Stimulated activated CD8-positive, alpha-beta memory T cell treated with anti-CD3 and anti-CD28 coated beads, Interleukin-2, amount 100 ng/mL, for 1 hour (primary cell): ENCODE measurements around the gene PHF20.
A peak's percentile ranks its signal among the peaks of the same experiment; 100 is the strongest.
"Not testable (repeated sequence)": the region's sequence is repeated elsewhere in the genome, so short reads cannot be mapped to it uniquely, and the experiment has no call there.

Experiments
- DNase-seq, 2 donors: peaks; one replicate each; pipeline ENCODE4 v3.0.0-alpha.2; 2020; ENCODE audit warnings: low read depth in 2 of 2

Gene PHF20

DNA sequence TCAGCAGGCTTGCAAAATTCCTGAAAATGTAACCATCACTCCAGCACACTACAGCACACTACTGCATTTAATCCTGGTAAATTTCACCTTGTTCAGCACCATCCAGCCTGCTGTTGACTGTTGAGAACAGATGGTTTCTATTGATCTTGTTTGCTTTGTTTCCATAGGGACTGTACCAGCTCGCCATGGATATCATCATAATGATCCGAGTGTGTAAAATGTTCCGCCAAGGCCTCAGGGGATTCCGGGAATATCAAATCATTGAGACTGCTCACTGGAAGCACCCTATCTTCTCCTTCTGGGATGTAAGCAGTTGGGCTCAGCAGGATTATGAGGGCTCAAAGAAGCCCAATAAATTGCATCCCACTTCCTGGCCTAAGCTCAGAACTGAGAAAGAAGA is 200.6 kb downstream of the PHF20 start:
- DNase-seq, result no peak

DNA sequence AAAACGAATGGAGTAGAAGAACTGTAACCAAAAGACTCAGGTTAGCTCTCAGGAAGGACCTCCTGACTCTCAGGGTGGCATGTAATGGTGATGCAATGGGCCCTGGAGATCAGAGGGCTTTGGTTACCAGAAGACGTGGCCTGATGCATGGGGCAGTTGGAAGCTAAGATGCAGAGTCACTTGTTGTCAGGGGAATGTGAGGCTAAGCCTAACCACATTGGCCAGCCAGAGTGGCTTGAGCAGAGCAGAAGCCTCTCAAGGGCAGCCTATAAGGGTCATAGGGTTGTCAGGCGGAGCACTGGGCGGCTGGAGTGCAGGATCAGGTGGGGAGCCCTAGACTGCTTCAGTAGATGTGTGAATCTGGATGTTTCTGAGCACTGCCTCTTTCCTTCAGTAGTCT is 202.4 kb downstream of the PHF20 start:
- no peak for DNase-seq

DNA sequence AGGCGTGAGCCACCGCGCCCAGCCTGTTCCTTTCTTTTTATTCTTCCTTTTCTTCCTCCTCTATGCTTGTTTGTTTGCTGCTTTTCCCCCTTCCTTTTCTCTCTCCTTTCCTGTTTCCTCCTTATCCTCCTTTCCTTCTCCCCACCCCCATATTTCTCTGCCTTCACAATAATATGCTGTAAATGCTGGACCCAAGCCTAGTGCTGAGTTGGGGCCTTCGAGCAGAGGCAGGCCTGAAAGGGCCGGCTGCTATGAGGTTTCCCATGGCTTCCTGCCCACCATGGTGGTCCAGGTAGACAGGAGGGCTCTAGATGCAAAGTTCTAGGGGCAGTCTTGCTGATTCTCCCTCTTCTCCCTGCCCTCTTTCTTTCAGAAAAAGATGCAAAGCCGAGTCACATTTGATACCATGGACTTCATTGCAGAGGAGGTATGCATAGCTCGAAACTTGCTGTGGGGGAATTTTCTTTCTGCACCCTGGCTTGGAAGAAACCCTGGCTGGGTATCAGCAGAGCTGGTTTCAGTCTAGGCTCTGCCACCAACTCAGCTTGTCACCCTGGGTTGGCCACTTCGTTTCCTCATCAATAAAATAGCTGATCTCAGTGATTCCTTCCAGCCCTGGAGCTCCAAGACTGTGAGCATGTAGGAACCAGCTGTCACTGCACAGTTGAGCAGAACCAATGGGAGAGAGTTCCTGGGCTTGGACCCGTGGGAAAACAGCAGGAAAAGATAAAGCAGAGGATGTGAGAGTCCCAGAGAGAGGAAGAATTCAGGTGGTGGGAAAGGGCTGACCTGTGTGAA is 204.0 kb downstream of the PHF20 start:
- no peak for DNase-seq

DNA sequence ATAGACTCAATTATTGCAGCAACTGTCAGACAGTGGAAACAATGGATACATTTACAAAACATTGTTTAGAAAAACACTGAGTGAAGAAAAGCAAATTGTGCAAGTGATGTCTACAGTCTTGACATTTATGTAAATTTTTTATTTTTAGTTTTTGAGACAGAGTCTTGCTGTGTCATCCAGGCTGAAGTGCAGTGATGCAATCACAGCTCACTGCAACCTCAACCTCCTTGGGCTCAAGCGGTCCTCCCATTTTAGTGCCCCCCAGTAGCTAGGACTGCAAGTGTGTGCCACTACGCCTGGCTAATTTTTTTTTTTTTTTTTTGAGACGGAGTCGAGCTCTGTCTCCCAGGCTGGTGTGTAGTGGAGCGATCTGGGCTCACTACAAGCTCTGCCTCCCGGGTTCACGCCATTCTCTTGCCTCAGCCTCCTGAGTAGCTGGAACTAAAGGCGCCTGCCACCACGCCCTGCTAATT is 206.3 kb downstream of the PHF20 start:
- no peak for DNase-seq

DNA sequence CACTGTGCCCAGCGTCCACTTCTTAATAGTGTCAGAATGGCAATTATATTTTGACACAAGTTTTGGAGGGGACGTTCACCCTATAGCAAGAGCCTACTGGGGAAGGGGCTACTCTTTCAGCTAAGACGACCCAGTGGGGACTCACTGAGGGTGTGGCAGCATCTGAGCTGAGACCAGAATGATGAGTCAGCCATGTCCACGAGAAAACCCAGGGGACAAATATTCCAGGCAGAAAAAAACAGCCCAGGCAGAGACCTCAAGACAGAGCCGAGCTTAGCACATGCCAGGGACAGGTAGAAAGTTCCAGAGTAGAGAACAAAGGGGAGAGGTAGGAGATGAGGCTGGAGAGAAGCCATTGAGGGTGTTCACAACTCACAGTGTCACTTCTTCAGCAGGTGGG is 207.7 kb downstream of the PHF20 start:
- no peak for DNase-seq

DNA sequence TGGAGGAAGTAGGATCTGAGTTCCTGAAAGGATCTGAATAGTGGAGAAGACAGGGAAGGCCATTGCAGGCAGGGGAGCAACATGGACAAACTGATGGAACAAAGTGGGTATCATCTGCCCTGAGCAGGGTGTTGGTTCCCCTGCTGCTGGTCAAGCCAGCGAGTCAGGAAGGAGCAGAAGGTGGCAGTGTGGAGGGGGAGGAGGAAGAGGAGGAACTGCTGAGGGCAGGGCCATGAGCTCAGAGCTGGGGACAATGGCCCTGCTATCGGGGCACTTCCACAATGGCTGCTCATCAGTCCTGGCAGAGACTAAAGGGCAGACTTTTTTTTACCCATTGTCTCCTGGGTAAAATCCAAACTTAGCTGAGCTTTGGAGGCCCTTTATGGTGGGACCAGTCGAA is 210.2 kb downstream of the PHF20 start:
- no peak for DNase-seq

- no peak for DNase-seq
Observed at GRCh38 chr20:35984382-35984781, 212.6 kb downstream of the PHF20 start.

DNA sequence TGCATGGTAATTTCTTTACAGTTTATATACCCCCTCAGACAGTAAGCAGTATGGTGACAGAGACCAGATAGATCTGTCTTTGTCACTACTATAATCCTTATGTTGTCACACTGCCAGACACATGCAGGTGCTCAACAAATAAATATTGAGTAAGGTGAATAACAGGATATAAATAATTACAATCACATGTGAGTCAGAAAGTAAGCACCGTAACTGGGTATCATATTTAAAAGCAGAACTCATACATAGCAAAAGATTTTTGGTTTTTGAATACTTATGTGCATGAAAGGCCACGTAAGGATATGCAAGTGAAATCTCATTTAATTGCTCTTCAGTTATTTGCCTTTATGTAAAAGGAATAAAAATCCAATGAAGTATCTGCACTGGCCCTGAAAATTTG is 214.0 kb downstream of the PHF20 start:
- DNase-seq, result no peak

- no peak for DNase-seq
Observed at GRCh38 chr20:35988910-35989463, 217.2 kb downstream of the PHF20 start.

DNA sequence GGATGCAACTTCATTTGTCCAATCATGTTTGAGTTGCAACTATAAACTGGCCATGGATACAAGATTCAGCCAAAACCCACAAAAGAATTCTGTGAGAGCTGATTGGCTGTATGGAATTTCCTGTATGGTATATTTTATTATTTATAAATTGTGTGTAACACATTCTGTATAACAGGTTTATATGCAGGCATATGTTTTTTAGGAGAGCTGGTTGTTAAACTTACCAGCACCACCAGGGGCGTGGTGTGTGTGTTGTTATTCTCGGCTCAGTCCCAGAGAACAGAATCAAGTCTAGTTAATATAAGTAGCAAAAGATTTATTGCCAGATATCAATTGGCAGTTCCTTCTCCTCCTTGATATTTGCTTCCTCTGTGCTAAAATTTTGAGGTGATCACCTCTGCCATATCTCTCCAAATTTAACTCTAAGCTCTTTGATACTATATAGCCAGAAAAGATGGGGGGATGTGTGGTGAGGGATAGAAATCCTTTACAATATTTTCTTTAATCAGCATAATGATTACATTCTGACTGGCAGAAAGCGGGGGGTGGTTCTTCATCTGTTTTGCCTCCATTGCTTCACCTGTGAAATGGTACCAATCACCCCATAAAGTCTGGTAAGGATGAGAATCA is 219.4 kb downstream of the PHF20 start:
- no peak for DNase-seq

- DNase-seq, result peak in 1 of 2 donors; percentile 16
Observed at GRCh38 chr20:35992713-35993335, 221.0 kb downstream of the PHF20 start.

- DNase-seq, result peak; percentile 58 to 67
Observed at GRCh38 chr20:35994994-35995453, 223.2 kb downstream of the PHF20 start.

GRCh38 chr20:35996492-35996891 is 224.7 kb downstream of the PHF20 start:
- DNase-seq, result not testable (repeated sequence)
